ENCODE results near the gene CDH12. TPM values are rescaled to one million over a fixed set of nuclear protein-coding genes. Genes with fewer than 3 reads are reported as not detected.

CDH12 gene
- polyA plus RNA-seq, 2 of the 4 experiments (the other 2 are of a cell fraction): 0.04 TPM; not detected in 1

DNA sequence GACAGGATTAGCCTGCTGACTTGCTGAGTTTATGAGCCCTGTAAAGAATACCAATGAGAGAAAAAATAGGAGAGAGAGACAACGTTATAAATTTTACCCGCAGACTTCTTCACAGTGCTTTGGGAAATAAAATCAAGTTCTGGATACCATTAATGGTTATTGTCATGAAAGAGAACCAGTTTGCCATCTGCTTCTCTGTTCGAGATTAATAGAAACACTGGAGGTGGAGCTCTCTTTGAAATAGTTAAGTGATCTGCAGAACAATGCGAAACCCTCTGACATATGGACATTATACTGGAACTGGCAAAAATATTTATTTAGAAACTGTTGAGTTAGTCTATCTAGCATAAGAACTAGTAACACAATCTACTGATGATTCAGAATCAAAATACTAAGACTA is 500.7 kb downstream of the CDH12 start:
- 31% methylated on average over 4 of the region's 4 CpGs for WGBS (ENCODE audit: missing lambda C conversion rate)
- H3K9me3 ChIP-seq: no peaks in the 10 kb centered on the region
- ChIA-PET CTCF (no interaction called here), POLR2A (no interaction called here)
- no peak for DNase-seq (ENCODE audit: low read depth in 1 of 2, low spot score in 1 of 2)
- no peaks in the 10 kb centered on the region for H3K4me1 ChIP-seq
- no peak overlapping the region for H3K4me3 ChIP-seq
- H3K27ac ChIP-seq: no peak overlapping the region
- FAIRE-seq: no peak
- ATAC-seq: no peak
- no peak overlapping the region for H3K4me2 ChIP-seq
- TF ChIP-seq BHLHE40 (IDR thresholded peaks at IDR 0.05; ENCODE audit: low read depth, low read length): no peak
- no peak for TF ChIP-seq FOSL2 (IDR thresholded peaks at IDR 0.05)
- TF ChIP-seq FOSL2 (CRISPR knock-in tag; IDR thresholded peaks at IDR 0.05): no peak
- TF ChIP-seq SREBF2 (IDR thresholded peaks at IDR 0.05): no peak
- TF ChIP-seq POLR2A (IDR thresholded peaks at IDR 0.05; ENCODE audit: low read length): no peak
- TF ChIP-seq, protein P1, sequence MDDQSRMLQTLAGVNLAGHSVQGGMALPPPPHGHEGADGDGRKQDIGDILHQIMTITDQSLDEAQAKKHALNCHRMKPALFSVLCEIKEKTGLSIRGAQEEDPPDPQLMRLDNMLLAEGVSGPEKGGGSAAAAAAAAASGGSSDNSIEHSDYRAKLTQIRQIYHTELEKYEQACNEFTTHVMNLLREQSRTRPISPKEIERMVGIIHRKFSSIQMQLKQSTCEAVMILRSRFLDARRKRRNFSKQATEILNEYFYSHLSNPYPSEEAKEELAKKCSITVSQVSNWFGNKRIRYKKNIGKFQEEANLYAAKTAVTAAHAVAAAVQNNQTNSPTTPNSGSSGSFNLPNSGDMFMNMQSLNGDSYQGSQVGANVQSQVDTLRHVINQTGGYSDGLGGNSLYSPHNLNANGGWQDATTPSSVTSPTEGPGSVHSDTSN (IDR thresholded peaks at IDR 0.05): no peak
- no peak for TF ChIP-seq TP53 (CRISPR knock-in tag; IDR thresholded peaks at IDR 0.05)
- no peak for TF ChIP-seq HOXB13 (CRISPR knock-in tag; IDR thresholded peaks at IDR 0.05; ENCODE audit: low read depth)
- TF ChIP-seq, protein P2, sequence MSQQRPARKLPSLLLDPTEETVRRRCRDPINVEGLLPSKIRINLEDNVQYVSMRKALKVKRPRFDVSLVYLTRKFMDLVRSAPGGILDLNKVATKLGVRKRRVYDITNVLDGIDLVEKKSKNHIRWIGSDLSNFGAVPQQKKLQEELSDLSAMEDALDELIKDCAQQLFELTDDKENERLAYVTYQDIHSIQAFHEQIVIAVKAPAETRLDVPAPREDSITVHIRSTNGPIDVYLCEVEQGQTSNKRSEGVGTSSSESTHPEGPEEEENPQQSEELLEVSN (IDR thresholded peaks at IDR 0.05; ENCODE audit: borderline replicate concordance, low read depth): no peak
- no peak for TF ChIP-seq CEBPB (IDR thresholded peaks at IDR 0.05)
- TF ChIP-seq FOXS1 (CRISPR knock-in tag; IDR thresholded peaks at IDR 0.05): no peak
- no peak for TF ChIP-seq RARB (CRISPR knock-in tag; IDR thresholded peaks at IDR 0.05)

DNA sequence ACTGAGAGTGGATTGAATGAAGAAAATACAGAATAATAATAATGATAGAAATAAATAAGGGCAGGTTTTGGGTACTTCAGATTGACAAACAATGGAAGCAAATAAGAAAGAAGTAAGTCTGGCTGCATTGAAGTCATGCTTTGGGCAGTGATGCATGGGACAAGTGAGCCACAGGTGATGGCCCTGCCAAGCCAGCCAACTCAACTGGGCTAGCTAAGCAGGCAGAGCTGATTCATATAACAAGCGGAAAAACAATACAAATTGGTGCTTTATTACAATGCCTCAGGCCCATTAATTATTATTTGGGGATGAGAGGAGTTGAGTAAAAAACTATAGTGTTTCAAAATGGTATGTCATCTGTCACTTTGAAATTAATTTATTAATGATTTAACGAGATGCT is 502.0 kb downstream of the CDH12 start:
- Histone ChIP-seq H3K4me2 (no peak overlapping the region), H3K9me3 (no peaks in the 10 kb centered on the region), H3K27ac (no peak overlapping the region), H3K4me3 (no peak overlapping the region), H3K4me1 (no peaks in the 10 kb centered on the region)
- ChIA-PET POLR2A (no interaction called here), CTCF (no interaction called here)
- 0% methylated on average over 2 of the region's 2 CpGs for WGBS (ENCODE audit: missing lambda C conversion rate)
- DNase-seq (ENCODE audit: low read depth in 1 of 2, low spot score in 1 of 2) (no peak), ATAC-seq (no peak), FAIRE-seq (no peak)
- TF ChIP-seq, protein P3, sequence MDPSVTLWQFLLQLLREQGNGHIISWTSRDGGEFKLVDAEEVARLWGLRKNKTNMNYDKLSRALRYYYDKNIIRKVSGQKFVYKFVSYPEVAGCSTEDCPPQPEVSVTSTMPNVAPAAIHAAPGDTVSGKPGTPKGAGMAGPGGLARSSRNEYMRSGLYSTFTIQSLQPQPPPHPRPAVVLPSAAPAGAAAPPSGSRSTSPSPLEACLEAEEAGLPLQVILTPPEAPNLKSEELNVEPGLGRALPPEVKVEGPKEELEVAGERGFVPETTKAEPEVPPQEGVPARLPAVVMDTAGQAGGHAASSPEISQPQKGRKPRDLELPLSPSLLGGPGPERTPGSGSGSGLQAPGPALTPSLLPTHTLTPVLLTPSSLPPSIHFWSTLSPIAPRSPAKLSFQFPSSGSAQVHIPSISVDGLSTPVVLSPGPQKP (IDR thresholded peaks at IDR 0.05; ENCODE audit: low read depth, low read length): no peak
- TF ChIP-seq, protein P4, sequence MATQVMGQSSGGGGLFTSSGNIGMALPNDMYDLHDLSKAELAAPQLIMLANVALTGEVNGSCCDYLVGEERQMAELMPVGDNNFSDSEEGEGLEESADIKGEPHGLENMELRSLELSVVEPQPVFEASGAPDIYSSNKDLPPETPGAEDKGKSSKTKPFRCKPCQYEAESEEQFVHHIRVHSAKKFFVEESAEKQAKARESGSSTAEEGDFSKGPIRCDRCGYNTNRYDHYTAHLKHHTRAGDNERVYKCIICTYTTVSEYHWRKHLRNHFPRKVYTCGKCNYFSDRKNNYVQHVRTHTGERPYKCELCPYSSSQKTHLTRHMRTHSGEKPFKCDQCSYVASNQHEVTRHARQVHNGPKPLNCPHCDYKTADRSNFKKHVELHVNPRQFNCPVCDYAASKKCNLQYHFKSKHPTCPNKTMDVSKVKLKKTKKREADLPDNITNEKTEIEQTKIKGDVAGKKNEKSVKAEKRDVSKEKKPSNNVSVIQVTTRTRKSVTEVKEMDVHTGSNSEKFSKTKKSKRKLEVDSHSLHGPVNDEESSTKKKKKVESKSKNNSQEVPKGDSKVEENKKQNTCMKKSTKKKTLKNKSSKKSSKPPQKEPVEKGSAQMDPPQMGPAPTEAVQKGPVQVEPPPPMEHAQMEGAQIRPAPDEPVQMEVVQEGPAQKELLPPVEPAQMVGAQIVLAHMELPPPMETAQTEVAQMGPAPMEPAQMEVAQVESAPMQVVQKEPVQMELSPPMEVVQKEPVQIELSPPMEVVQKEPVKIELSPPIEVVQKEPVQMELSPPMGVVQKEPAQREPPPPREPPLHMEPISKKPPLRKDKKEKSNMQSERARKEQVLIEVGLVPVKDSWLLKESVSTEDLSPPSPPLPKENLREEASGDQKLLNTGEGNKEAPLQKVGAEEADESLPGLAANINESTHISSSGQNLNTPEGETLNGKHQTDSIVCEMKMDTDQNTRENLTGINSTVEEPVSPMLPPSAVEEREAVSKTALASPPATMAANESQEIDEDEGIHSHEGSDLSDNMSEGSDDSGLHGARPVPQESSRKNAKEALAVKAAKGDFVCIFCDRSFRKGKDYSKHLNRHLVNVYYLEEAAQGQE (IDR thresholded peaks at IDR 0.05): no peak
- TF ChIP-seq, protein P5, sequence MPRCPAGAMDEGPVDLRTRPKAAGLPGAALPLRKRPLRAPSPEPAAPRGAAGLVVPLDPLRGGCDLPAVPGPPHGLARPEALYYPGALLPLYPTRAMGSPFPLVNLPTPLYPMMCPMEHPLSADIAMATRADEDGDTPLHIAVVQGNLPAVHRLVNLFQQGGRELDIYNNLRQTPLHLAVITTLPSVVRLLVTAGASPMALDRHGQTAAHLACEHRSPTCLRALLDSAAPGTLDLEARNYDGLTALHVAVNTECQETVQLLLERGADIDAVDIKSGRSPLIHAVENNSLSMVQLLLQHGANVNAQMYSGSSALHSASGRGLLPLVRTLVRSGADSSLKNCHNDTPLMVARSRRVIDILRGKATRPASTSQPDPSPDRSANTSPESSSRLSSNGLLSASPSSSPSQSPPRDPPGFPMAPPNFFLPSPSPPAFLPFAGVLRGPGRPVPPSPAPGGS (IDR thresholded peaks at IDR 0.05): no peak
- TF ChIP-seq KDM5A (IDR thresholded peaks at IDR 0.05) (no peak), CHD4 (IDR thresholded peaks at IDR 0.05; ENCODE audit: borderline replicate concordance) (no peak), EHF (CRISPR knock-in tag; IDR thresholded peaks at IDR 0.05) (no peak), RNF2 (IDR thresholded peaks at IDR 0.05; ENCODE audit: borderline replicate concordance, low read depth) (no peak), ZNF302 (CRISPR knock-in tag; IDR thresholded peaks at IDR 0.05) (no peak), EHMT2 (IDR thresholded peaks at IDR 0.05; ENCODE audit: low read depth) (no peak), SMC3 (IDR thresholded peaks at IDR 0.05) (no peak), HEYL (CRISPR knock-in tag; IDR thresholded peaks at IDR 0.05) (no peak), RARB (CRISPR knock-in tag; IDR thresholded peaks at IDR 0.05) (no peak), MAZ (IDR thresholded peaks at IDR 0.05; ENCODE audit: borderline replicate concordance, low read depth, low read length) (no peak), NFE2L2 (conservative IDR thresholded peaks at IDR 0.05; ENCODE audit: low read length) (no peak)
- TF ChIP-seq, protein P1 (IDR thresholded peaks at IDR 0.05): no peak
- TF ChIP-seq, protein P2 (IDR thresholded peaks at IDR 0.05; ENCODE audit: borderline replicate concordance, low read depth): no peak
- TF ChIP-seq, protein P6, sequence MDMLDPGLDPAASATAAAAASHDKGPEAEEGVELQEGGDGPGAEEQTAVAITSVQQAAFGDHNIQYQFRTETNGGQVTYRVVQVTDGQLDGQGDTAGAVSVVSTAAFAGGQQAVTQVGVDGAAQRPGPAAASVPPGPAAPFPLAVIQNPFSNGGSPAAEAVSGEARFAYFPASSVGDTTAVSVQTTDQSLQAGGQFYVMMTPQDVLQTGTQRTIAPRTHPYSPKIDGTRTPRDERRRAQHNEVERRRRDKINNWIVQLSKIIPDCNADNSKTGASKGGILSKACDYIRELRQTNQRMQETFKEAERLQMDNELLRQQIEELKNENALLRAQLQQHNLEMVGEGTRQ (IDR thresholded peaks at IDR 0.05): no peak
- TF ChIP-seq, protein P7, sequence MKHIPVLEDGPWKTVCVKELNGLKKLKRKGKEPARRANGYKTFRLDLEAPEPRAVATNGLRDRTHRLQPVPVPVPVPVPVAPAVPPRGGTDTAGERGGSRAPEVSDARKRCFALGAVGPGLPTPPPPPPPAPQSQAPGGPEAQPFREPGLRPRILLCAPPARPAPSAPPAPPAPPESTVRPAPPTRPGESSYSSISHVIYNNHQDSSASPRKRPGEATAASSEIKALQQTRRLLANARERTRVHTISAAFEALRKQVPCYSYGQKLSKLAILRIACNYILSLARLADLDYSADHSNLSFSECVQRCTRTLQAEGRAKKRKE (CRISPR knock-in tag; IDR thresholded peaks at IDR 0.05; ENCODE audit: low read depth): no peak
